ENCODE results near the gene CCN6.
A peak's percentile ranks its signal among the peaks of the same experiment; 100 is the strongest.

The CCN6 gene

GRCh38 chr6:112117554-112117953 lies 63.6 kb downstream of the CCN6 start:
- DNase-seq (ENCODE audit: low spot score) = peak; percentile 46

GRCh38 chr6:112118034-112118433 lies 64.1 kb downstream of the CCN6 start:
- no peak for DNase-seq (ENCODE audit: low spot score)
